Psoas muscle (tissue), 8 donors: ENCODE measurements around the gene SEMA3G. TPM values are rescaled to one million over a fixed set of nuclear protein-coding genes. Genes with fewer than 3 reads are reported as not detected.

Experiments used
- ATAC-seq, 4 donors: fragments of 200-7000 bp; cut with Tn5 transposase; one replicate each; pipeline ENCODE4 v1.9.1; 2020; ENCODE audit warnings: moderate library complexity in 3 of 4, mild to moderate bottlenecking in 2 of 4
- DNase-seq, 2 donors: peaks; one replicate each; pipeline ENCODE4 v3.0.0-alpha.2; 2020
- H3K27ac ChIP-seq: fragments of 200-600 bp; one replicate; pipeline ENCODE4 v1.8.0; 2022
- H3K27me3 ChIP-seq, 3 donors: fragments of 200-600 bp in 1 of 3; one replicate each; pipeline versions ENCODE4 v1.6.1 to v1.8.0; 2013 to 2022; ENCODE audit warnings: low read length in 2 of 3, mild to moderate bottlenecking in 2 of 3, moderate library complexity in 1 of 3; ENCODE audit not compliant: insufficient read depth in 3 of 3
- H3K36me3 ChIP-seq, 2 donors: fragments of 200-600 bp in 1 of 2; one replicate each; pipeline versions ENCODE4 v1.6.1 to v1.8.0; 2013 to 2022; ENCODE audit warnings: low read depth in 1 of 2, mild to moderate bottlenecking in 1 of 2, moderate library complexity in 1 of 2; ENCODE audit not compliant: insufficient read depth in 1 of 2
- H3K4me1 ChIP-seq: fragments of 200-600 bp; one replicate; pipeline ENCODE4 v1.8.0; 2022
- H3K4me3 ChIP-seq: fragments of 200-600 bp; one replicate; pipeline ENCODE4 v1.8.0; 2022; ENCODE audit warnings: mild to moderate bottlenecking
- H3K9me3 ChIP-seq: fragments of 200-600 bp; one replicate; pipeline ENCODE4 v1.8.0; 2022
- WGBS, 3 donors: extraction: QIAGEN DNeasy Blood & Tissue Kit; methylation state at CpG; one replicate each; pipeline versions ENCODE4 v1.1.6 to v1.1.7; 2013; 5-methylcytosine and 5-hydroxymethylcytosine counted together
- intact Hi-C, 2 donors: fragments of 100-400 bp; cut with DNase I; formaldehyde crosslinking; loops; one replicate each; pipeline versions ENCODE4 v1.11.0 to v1.14.2; 2022
- polyA plus RNA-seq, 3 donors: library from polyadenylated mRNA; stranded (reverse); fragments of 200-250 nt; gene quantifications; one replicate each; pipeline ENCODE4 v1.2.3, GENCODE V29; 2013
- total RNA-seq, 4 donors: library from RNA; stranded (reverse); fragmentation: NEBNext Ultra II Directional in 2 of 4; extraction: Animal tissue kit (Norgen Biotek cat#: 25700) in 2 of 4; gene quantifications; one replicate each; pipeline versions ENCODE4 v1.2.1 to v1.2.4, GENCODE V29; 2021 to 2023
- TF ChIP-seq, protein P1 (sequence below): fragments of 200-600 bp; IDR thresholded peaks from one replicate; pipeline ENCODE4 v1.8.0; 2022; ENCODE audit warnings: antibody characterized with exemption
- donor health status: healthy with polysubstance abuse.
- donor health status: DM: no; HTN: no; CAD: no; lungs with moderate emphysema.
- donor health status: Bipolar disorder and iron deficiency.
- donor health status: healthy.
- donor health status: DM: yes; HTN: yes; CAD: no.
- donor health status: DM: no; HTN: no; CAD: no.
- donor health status: DM: no; HTN: no; CAD: no.
- donor health status: DM: yes; HTN: yes; CAD: no.

Gene SEMA3G
- total and polyA plus RNA-seq, 7 donors: 6.0 to 13.8 (median 6.5) TPM

DNA sequence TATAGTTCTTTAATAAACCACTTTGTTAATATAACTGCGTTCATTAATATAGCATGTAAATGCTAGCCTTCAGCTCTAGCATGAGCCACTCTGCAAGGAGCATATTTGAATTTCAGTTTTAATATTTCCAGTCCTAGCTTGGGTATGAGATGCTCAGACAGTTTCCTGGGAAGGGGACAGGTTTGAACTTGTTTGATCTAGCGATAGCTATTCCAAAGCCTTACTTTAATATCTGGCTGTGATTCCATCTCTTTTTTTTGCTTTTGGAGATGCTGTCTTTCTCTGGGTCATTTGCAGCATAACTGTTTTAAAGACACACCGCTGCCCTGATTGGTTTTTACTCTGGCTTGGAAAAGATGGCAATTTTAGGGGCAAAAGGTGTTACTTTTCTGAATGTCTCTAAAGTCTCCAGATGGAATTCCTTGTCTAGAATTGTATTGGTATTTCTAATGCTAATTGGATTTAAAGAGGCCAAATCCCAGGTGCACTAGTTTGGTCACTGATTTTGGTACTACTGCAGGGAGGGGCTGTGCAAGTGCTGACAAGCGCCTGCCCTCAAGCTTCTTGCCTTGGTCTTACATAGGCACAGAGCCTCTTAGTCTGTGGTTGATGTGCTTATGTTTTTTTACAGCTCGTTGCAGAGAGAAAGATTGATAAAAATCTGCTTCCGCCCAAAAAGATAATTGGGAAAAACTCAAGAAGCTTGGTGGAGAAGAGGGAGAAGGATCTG lies 13.3 kb upstream of the SEMA3G start:
- intact Hi-C loops: loop anchor here in 1 of 2 donors (5.0 kb wide), 1 partner anchor 229 kb away; the partner anchor contains the start of genes GNL3 and PBRM1
- peaks cover 11 to 59% of the 10 kb centered on the region in 2 donors for H3K36me3 ChIP-seq

DNA sequence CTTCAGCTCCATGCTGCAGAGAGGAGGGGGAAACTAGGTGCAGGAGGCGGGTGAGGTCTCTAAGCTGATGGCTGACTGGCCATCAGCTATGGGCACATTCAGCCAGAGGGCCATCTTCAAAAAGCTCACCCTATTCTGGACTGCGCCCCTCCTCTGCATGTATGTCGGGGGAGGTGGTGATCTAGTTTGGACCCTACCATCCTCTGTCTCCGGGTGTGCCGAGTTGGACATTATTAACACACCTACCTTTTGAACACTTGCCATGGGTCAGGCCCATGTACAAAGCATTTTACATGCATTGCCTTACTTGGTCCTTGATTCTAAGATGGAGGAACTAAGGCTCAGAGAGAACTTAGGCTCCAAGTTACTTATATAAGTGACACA lies 11.9 kb upstream of the SEMA3G start:
- peak overlapping the region; percentile 73 for H3K4me3 ChIP-seq
- TF ChIP-seq, protein P1, sequence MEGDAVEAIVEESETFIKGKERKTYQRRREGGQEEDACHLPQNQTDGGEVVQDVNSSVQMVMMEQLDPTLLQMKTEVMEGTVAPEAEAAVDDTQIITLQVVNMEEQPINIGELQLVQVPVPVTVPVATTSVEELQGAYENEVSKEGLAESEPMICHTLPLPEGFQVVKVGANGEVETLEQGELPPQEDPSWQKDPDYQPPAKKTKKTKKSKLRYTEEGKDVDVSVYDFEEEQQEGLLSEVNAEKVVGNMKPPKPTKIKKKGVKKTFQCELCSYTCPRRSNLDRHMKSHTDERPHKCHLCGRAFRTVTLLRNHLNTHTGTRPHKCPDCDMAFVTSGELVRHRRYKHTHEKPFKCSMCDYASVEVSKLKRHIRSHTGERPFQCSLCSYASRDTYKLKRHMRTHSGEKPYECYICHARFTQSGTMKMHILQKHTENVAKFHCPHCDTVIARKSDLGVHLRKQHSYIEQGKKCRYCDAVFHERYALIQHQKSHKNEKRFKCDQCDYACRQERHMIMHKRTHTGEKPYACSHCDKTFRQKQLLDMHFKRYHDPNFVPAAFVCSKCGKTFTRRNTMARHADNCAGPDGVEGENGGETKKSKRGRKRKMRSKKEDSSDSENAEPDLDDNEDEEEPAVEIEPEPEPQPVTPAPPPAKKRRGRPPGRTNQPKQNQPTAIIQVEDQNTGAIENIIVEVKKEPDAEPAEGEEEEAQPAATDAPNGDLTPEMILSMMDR: no peak
- H3K9me3 ChIP-seq: no peaks in the 10 kb centered on the region
- DNase-seq (no peak), ATAC-seq (no peak)
- intact Hi-C loops: loop anchor here in 1 of 2 donors (1.0 to 5.0 kb wide), 2 partner anchors 14 to 231 kb away; partner anchors contain the start of genes GNL3 and PBRM1
- H3K27me3 ChIP-seq: no peaks in the 10 kb centered on the region
- H3K4me1 ChIP-seq: peaks cover 36% of the 10 kb centered on the region
- 69 to 82% (median 72%) methylated on average over 5 of the region's 5 CpGs for WGBS, 3 donors
- H3K27ac ChIP-seq: peak overlapping the region; percentile 90
- peaks cover 11 to 45% of the 10 kb centered on the region in 2 donors for H3K36me3 ChIP-seq

More for the DNA sequence above, 13.3 kb upstream of the SEMA3G start:
- H3K27ac ChIP-seq: no peak overlapping the region
- H3K27me3 ChIP-seq: no peaks in the 10 kb centered on the region
- H3K4me3 ChIP-seq: no peak overlapping the region
- peaks cover 27% of the 10 kb centered on the region for H3K4me1 ChIP-seq
- DNase-seq (no peak), ATAC-seq (no peak)
- TF ChIP-seq, protein P1: no peak
- WGBS, 3 donors: 79 to 81% (median 80%) methylated on average over 6 of the region's 6 CpGs
- H3K9me3 ChIP-seq: no peaks in the 10 kb centered on the region

GRCh38 chr3:52456169-52456799 lies 11.4 kb upstream of the SEMA3G start:
- Histone ChIP-seq H3K36me3 (peaks cover 11 to 40% of the 10 kb centered on the region in 2 donors), H3K27me3 (no peaks in the 10 kb centered on the region), H3K9me3 (no peaks in the 10 kb centered on the region), H3K27ac (peak overlapping the region; percentile 90), H3K4me1 (peaks cover 36% of the 10 kb centered on the region), H3K4me3 (peak overlapping the region; percentile 73)
- WGBS, 3 donors: 15 to 25% (median 17%) methylated on average over 12 to 13 of the region's 13 CpGs
- TF ChIP-seq, protein P1: no peak
- ATAC-seq (no peak), DNase-seq (no peak)
- intact Hi-C loops: loop anchor here in 1 of 2 donors (1.0 to 5.0 kb wide), 2 partner anchors 14 to 231 kb away; partner anchors contain the start of genes GNL3 and PBRM1

DNA sequence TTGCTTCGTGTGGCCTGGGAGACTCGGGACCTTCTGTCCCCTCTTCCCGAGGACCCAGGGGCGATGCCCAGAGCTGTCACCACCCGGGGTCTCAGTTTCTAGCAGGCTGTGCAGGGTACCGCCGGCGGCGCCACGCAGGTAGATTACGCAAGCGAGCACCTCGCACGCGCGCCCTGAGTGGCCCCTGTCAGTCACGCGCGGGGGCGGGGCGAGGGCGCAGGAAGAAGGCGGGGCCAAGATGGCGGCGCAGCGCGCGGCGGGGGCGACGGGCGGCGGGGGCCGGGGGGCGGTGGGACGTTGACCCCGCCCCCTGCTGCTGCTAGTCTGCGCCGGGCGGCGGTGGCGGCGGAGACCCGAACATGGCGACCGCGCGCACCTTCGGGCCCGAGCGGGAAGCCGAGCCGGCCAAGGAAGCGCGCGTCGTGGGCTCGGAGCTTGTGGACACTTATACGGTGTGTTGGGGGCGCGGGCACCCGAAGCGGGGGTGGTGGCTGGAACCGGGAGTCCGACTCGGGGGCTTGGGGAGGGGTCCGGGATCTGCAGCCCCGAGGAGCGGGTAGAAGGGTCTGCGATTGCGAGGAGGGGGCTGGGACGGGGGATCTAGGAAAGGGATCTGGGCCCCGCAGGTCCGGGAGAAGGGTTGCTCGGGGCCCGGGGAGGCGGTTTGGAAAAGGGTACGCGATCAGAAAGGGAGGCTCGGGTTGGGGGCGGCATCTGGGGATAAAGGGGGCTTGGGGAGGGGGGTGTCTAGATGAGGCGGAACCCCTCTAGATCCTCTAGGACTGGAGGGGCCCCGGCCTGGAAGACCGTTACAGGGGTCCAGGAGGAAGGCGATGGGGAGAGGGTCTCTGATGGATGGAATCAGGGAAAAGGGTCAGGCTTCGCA lies 10.6 kb upstream of the SEMA3G start, which contains the start of gene NISCH:
NISCH (plus strand) TSS at position 322 of the 886 bp plus-strand sequence; CDS start at position 360, 38 bp downstream.
- H3K36me3 ChIP-seq: peaks cover 11 to 32% of the 10 kb centered on the region in 2 donors
- peaks cover 36% of the 10 kb centered on the region for H3K4me1 ChIP-seq
- TF ChIP-seq, protein P1: no peak
- ATAC-seq (peak; percentile 59 to 70 (median 63)), DNase-seq (peak; percentile 94 to 96)
- intact Hi-C loops: loop anchor here in 1 of 2 donors (1.0 to 5.0 kb wide), 2 partner anchors 15 to 232 kb away; partner anchors contain the start of genes GNL3 and PBRM1
- no peaks in the 10 kb centered on the region for H3K9me3 ChIP-seq
- peak within 1 kb of the TSS; percentile 90 for H3K27ac ChIP-seq
- peak within 1 kb of the TSS; percentile 73 for H3K4me3 ChIP-seq
- whole genome bisulfite sequencing, 3 donors: 0 to 1% (median 1%) methylated on average over 37 to 85 of the region's 86 CpGs
- H3K27me3 ChIP-seq: no peaks in the 10 kb centered on the region
